Keratinocyte (primary cell): Measurements from ENCODE around the gene TBX6. TPM values are rescaled to one million over a fixed set of nuclear protein-coding genes. Genes with fewer than 3 reads are reported as not detected.

Experiments used
- DNase-seq: peaks from one replicate; pipeline ENCODE4 v3.0.0-alpha.2; 2011; ENCODE audit warnings: low read depth, missing footprints, low spot score
- FAIRE-seq: peaks from 2 replicates; lab custom pipeline; 2011; peaks lifted over from hg19 to GRCh38; lab: Jason Lieb, UNC
- H2AFZ ChIP-seq: 2 replicates; pipeline ENCODE4 v1.6.0; 2012; ENCODE audit warnings: low read length, control low read depth, inconsistent platforms; ENCODE audit not compliant: control insufficient read depth
- H3K27ac ChIP-seq: 2 replicates; pipeline ENCODE4 v1.5.1; 2011; ENCODE audit warnings: low read length; ENCODE audit not compliant: control insufficient read depth, insufficient read depth
- H3K27me3 ChIP-seq: 3 replicates; pipeline ENCODE4 v1.6.0; 2011; ENCODE audit warnings: low read length; ENCODE audit not compliant: control insufficient read depth, insufficient read depth; ENCODE audit errors: extremely low read depth
- H3K36me3 ChIP-seq, 2 experiments: 2 replicates in 1 of 2; 3 replicates in 1 of 2; pipeline ENCODE4 v1.5.1; 2011; ENCODE audit warnings: low read length in 2 of 2, mild to moderate bottlenecking in 1 of 2; ENCODE audit not compliant: control insufficient read depth in 2 of 2, insufficient read depth in 2 of 2; ENCODE audit errors: extremely low read depth in 1 of 2
- H3K4me1 ChIP-seq: 3 replicates; pipeline ENCODE4 v1.5.1; 2011; ENCODE audit warnings: low read length; ENCODE audit not compliant: control insufficient read depth, insufficient read depth; ENCODE audit errors: extremely low read depth
- H3K4me2 ChIP-seq: 3 replicates; pipeline ENCODE4 v1.6.0; 2011; ENCODE audit warnings: low read depth, low read length; ENCODE audit not compliant: control insufficient read depth, insufficient read depth; ENCODE audit errors: extremely low read depth
- H3K4me3 ChIP-seq, 3 experiments: fragments of 200-600 bp in 1 of 3; sonication (generic) in 1 of 3; 2 replicates in 2 of 3; 3 replicates in 1 of 3; pipeline ENCODE4 v1.5.1; 2011 to 2016; ENCODE audit warnings: low read length in 3 of 3, mild to moderate bottlenecking in 3 of 3, control low read depth in 2 of 3, inconsistent platforms in 1 of 3, low read depth in 1 of 3, mixed read lengths in 1 of 3, mixed run types in 1 of 3, moderate library complexity in 1 of 3; ENCODE audit not compliant: control insufficient read depth in 2 of 3, insufficient read depth in 2 of 3; ENCODE audit errors: extremely low read depth in 1 of 3
- H3K79me2 ChIP-seq: 2 replicates; pipeline ENCODE4 v1.6.0; 2012; ENCODE audit warnings: low read length; ENCODE audit not compliant: control insufficient read depth, insufficient read depth
- H3K9ac ChIP-seq: 3 replicates; pipeline ENCODE4 v1.6.0; 2011; ENCODE audit warnings: low read length; ENCODE audit not compliant: control insufficient read depth, insufficient read depth; ENCODE audit errors: extremely low read depth
- H3K9me1 ChIP-seq: 3 replicates; pipeline ENCODE4 v1.6.0; 2011; ENCODE audit warnings: low read length; ENCODE audit not compliant: control insufficient read depth, insufficient read depth; ENCODE audit errors: extremely low read depth
- H3K9me3 ChIP-seq: 2 replicates; pipeline ENCODE4 v1.5.1; 2012; ENCODE audit warnings: low read depth, low read length; ENCODE audit not compliant: control insufficient read depth
- H4K20me1 ChIP-seq: 3 replicates; pipeline ENCODE4 v1.6.0; 2011; ENCODE audit warnings: low read length; ENCODE audit not compliant: control insufficient read depth, insufficient read depth; ENCODE audit errors: extremely low read depth
- EZH2 ChIP-seq: IDR thresholded peaks from one replicate; pipeline ENCODE4 v1.6.1; 2012; ENCODE audit warnings: inconsistent platforms, mild to moderate bottlenecking, low read length, moderate library complexity
- dilution Hi-C: fragments of 300-500 bp; cut with MboI; formaldehyde crosslinking; loops from one replicate; pipeline ENCODE4 v1.7.0; 2020; ENCODE audit warnings: low sequenced_read_pairs; ENCODE audit not compliant: extremely low pct_ligation_motif_present
- polyA plus RNA-seq, 5 experiments: library from polyadenylated mRNA; depleted of rRNA in 3 of 5; stranded (reverse) in 3 of 5; stranded (forward) in 1 of 5; unstranded in 1 of 5; fragments of >200 nt; gene quantifications; 1 replicate in 1 of 5; 2 replicates in 3 of 5; 3 replicates in 1 of 5; pipeline versions ENCODE4 v1.2.1 to v1.2.3, GENCODE V29; 2011 to 2012; ENCODE audit warnings: missing spikeins in 2 of 5, low read depth in 1 of 5, low replicate concordance in 1 of 5
- TF ChIP-seq, protein P1 (sequence below), 3 experiments: IDR thresholded peaks in 1 of 3; conservative IDR thresholded peaks in 1 of 3; optimal IDR thresholded peaks in 1 of 3; 2 replicates in 2 of 3; 3 replicates in 1 of 3; pipeline versions ENCODE3 to v1.5.1; 2011; ENCODE audit warnings: low read length in 3 of 3, mild to moderate bottlenecking in 3 of 3, moderate library complexity in 2 of 3, control low read depth in 1 of 3, inconsistent platforms in 1 of 3; ENCODE audit not compliant: insufficient read depth in 2 of 3; ENCODE audit errors: extremely low read depth in 1 of 3

The TBX6 gene
- polyA plus RNA-seq, 1 donor (not counting 4 experiments of a cell fraction or from before 2014, with no cell fraction given), result 0.18 TPM

DNA sequence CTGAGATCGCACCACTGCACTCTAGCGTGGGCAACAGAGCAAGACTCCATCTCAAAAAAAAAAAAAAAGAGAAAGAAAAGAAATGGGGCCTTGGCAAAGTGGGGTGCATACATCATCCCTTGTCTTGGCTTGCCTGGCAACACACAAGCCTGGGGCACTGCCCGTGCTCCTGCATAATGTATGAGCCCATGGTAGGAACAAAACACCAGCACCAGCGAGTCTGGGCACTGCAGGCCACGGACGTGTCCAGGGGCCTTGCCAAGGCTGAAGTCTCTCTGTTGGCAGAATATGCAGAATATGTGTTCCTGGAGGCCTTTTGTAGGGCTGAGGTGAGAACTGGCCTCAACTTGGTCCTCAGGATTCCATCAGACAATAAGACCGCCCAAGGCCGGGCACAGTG, 41.9 kb downstream of the TBX6 start:
- Histone ChIP-seq H3K36me3 (no peaks in the 10 kb centered on the region), H3K27ac (no peak overlapping the region), H3K9me3 (no peaks in the 10 kb centered on the region), H3K9me1 (no peaks in the 10 kb centered on the region), H3K4me2 (no peak overlapping the region), H3K27me3 (no peaks in the 10 kb centered on the region), H3K4me1 (peaks cover 21% of the 10 kb centered on the region), H2AFZ (no peak overlapping the region), H3K4me3 (no peak overlapping the region), H3K79me2 (peaks cover 2% of the 10 kb centered on the region), H4K20me1 (no peaks in the 10 kb centered on the region), H3K9ac (no peak overlapping the region)
- dilution Hi-C loops, result no loop called here
- no peak for TF ChIP-seq EZH2
- TF ChIP-seq, protein P1, sequence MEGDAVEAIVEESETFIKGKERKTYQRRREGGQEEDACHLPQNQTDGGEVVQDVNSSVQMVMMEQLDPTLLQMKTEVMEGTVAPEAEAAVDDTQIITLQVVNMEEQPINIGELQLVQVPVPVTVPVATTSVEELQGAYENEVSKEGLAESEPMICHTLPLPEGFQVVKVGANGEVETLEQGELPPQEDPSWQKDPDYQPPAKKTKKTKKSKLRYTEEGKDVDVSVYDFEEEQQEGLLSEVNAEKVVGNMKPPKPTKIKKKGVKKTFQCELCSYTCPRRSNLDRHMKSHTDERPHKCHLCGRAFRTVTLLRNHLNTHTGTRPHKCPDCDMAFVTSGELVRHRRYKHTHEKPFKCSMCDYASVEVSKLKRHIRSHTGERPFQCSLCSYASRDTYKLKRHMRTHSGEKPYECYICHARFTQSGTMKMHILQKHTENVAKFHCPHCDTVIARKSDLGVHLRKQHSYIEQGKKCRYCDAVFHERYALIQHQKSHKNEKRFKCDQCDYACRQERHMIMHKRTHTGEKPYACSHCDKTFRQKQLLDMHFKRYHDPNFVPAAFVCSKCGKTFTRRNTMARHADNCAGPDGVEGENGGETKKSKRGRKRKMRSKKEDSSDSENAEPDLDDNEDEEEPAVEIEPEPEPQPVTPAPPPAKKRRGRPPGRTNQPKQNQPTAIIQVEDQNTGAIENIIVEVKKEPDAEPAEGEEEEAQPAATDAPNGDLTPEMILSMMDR (optimal IDR thresholded peaks at IDR 0.05 in 1 of 3, IDR thresholded peaks at IDR 0.05 in 1 of 3, conservative IDR thresholded peaks at IDR 0.05 in 1 of 3; ENCODE audit: extremely low read depth in 1 of 3, insufficient read depth in 2 of 3, low read length in 3 of 3), result no peak
- DNase-seq, result no peak
- no peak for FAIRE-seq

DNA sequence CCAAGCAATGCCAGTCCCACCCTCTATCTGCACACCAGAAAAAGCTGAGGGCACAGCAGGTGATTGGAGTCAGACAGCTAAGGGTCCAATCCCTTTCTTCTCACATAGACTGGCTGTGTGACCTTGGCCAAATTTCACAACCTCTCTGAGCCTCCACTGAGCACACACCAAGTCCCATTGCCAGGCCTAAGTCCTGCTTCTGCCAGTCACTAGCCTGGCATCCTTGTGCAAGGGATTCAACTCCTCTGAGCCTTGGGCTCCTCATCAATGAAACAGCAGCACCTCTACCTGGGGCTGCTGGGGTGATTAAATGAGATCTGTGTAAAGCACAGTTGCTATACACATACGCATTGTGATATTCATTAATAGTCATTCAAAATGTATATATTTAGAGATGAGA, 45.1 kb downstream of the TBX6 start:
- Histone ChIP-seq H3K9me3 (no peaks in the 10 kb centered on the region), H3K27me3 (no peaks in the 10 kb centered on the region), H3K27ac (no peak overlapping the region), H3K36me3 (no peaks in the 10 kb centered on the region), H3K4me1 (peaks cover 3% of the 10 kb centered on the region), H3K9ac (no peak overlapping the region), H3K4me2 (no peak overlapping the region), H2AFZ (no peak overlapping the region), H3K4me3 (no peak overlapping the region), H4K20me1 (no peaks in the 10 kb centered on the region), H3K79me2 (no peaks in the 10 kb centered on the region), H3K9me1 (no peaks in the 10 kb centered on the region)
- DNase-seq (no peak), FAIRE-seq (no peak)
- dilution Hi-C loops, result no loop called here
- TF ChIP-seq EZH2, result no peak
- TF ChIP-seq, protein P1 (optimal IDR thresholded peaks at IDR 0.05 in 1 of 3, IDR thresholded peaks at IDR 0.05 in 1 of 3, conservative IDR thresholded peaks at IDR 0.05 in 1 of 3; ENCODE audit: extremely low read depth in 1 of 3, insufficient read depth in 2 of 3, low read length in 3 of 3), result no peak
